ENCODE results near the gene HES3.

- TF ChIP-seq CTCF (IDR thresholded peaks at IDR 0.05; ENCODE audit: low read depth, low read length, poor library complexity, severe bottlenecking): no peak
- TF ChIP-seq EZH2phosphoT487 (IDR thresholded peaks at IDR 0.05; ENCODE audit: borderline replicate concordance, low read length): no peak
These were observed 33.0 kb downstream of the HES3 start for GRCh38 chr1:6276811-6277555.

All from DOHH2 (cell line).